Right atrium auricular region (tissue), 2 donors: Measurements from ENCODE around the gene SLC8B1. TPM values are rescaled to one million over a fixed set of nuclear protein-coding genes. Genes with fewer than 3 reads are reported as not detected.
"Not testable (repeated sequence)": the region's sequence is repeated elsewhere in the genome, so short reads cannot be mapped to it uniquely, and the experiment has no call there.

Source experiments
- DNase-seq: peaks from one replicate; pipeline ENCODE4 v3.0.0-alpha.2; 2019; ENCODE audit warnings: low spot score
- H3K27ac ChIP-seq, 2 donors: fragments of 200-600 bp; sonication (generic); 1 replicate in 1 of 2; 2 replicates in 1 of 2; pipeline ENCODE4 v1.5.1; 2016 to 2019
- H3K27me3 ChIP-seq, 2 donors: fragments of 200-600 bp; sonication (generic); one replicate each; pipeline versions ENCODE4 v1.5.1 to v1.6.0; 2017 to 2019
- H3K36me3 ChIP-seq: fragments of 200-600 bp; sonication (generic); one replicate; pipeline ENCODE4 v1.5.1; 2016
- H3K4me1 ChIP-seq, 2 donors: fragments of 200-600 bp; sonication (generic); one replicate each; pipeline versions ENCODE4 v1.5.1 to v1.6.0; 2017 to 2019
- H3K4me3 ChIP-seq, 2 donors: fragments of 200-600 bp; sonication (generic); 1 replicate in 1 of 2; 2 replicates in 1 of 2; pipeline ENCODE4 v1.5.1; 2017 to 2019; ENCODE audit warnings: mild to moderate bottlenecking in 1 of 2, moderate library complexity in 1 of 2
- H3K9me3 ChIP-seq, 2 donors: fragments of 200-600 bp; sonication (generic); one replicate each; pipeline ENCODE4 v1.5.1; 2019
- CTCF ChIP-seq, 2 donors: fragments of 200-600 bp; sonication (generic); IDR thresholded peaks; one replicate each; pipeline ENCODE4 v1.5.1; 2019; ENCODE audit warnings: antibody characterized with exemption in 2 of 2
- total RNA-seq, 2 donors: library from RNA; depleted of rRNA; stranded (reverse); fragments of >200 nt; gene quantifications; one replicate each; pipeline ENCODE4 v1.1.0, GENCODE V29; 2016

Gene SLC8B1
- total RNA-seq, 2 donors from 2014 or later = 17.1 to 18.8 TPM

GRCh38 chr12:113361574-113362370 lies 26.9 kb upstream of the SLC8B1 start:
- Histone ChIP-seq H3K27ac (no peak overlapping the region), H3K4me3 (no peak overlapping the region), H3K4me1 (peaks cover 0 to 35% of the 10 kb centered on the region in 2 donors), H3K27me3 (no peaks in the 10 kb centered on the region), H3K9me3 (no peaks in the 10 kb centered on the region), H3K36me3 (no peaks in the 10 kb centered on the region)
- TF ChIP-seq CTCF (IDR thresholded peaks at IDR 0.05) = no peak
- DNase-seq = peak; percentile 61

GRCh38 chr12:113359939-113360748 lies 25.2 kb upstream of the SLC8B1 start:
- Histone ChIP-seq H3K36me3 (no peaks in the 10 kb centered on the region), H3K4me3 (peak overlapping the region in 1 of 2 donors; percentile 86), H3K27ac (peak overlapping the region; percentile 92 to 94), H3K4me1 (peaks cover 0 to 30% of the 10 kb centered on the region in 2 donors), H3K27me3 (no peaks in the 10 kb centered on the region), H3K9me3 (no peaks in the 10 kb centered on the region)
- DNase-seq = peak; percentile 62
- no peak for TF ChIP-seq CTCF (IDR thresholded peaks at IDR 0.05)

GRCh38 chr12:113359133-113359938 lies 24.4 kb upstream of the SLC8B1 start:
- H3K36me3 ChIP-seq = no peaks in the 10 kb centered on the region
- peak; percentile 72 for DNase-seq
- peak overlapping the region; percentile 77 to 86 for H3K4me3 ChIP-seq
- peaks cover 0 to 30% of the 10 kb centered on the region in 2 donors for H3K4me1 ChIP-seq
- H3K27ac ChIP-seq = peak overlapping the region; percentile 92 to 94
- no peaks in the 10 kb centered on the region for H3K9me3 ChIP-seq
- no peak for TF ChIP-seq CTCF (IDR thresholded peaks at IDR 0.05)
- H3K27me3 ChIP-seq = no peaks in the 10 kb centered on the region

- H3K27me3 ChIP-seq = no peaks in the 10 kb centered on the region
- H3K4me3 ChIP-seq = peak within 1 kb of the TSS; percentile 77 to 86
- peaks cover 0 to 30% of the 10 kb centered on the region in 2 donors for H3K4me1 ChIP-seq
- no peaks in the 10 kb centered on the region for H3K9me3 ChIP-seq
- peak; percentile 96 for DNase-seq
- no peak for TF ChIP-seq CTCF (IDR thresholded peaks at IDR 0.05)
- H3K36me3 ChIP-seq = no peaks in the 10 kb centered on the region
- peak within 1 kb of the TSS; percentile 92 to 94 for H3K27ac ChIP-seq
Observed at GRCh38 chr12:113358381-113359132, 23.6 kb upstream of the SLC8B1 start, which contains the start of gene PLBD2. TSS of gene PLBD2 (plus strand) at chr12:113358587. CDS start at chr12:113358601, 14 bp downstream.

- H3K9me3 ChIP-seq, H3K27me3 ChIP-seq, H3K4me3 ChIP-seq, DNase-seq, H3K36me3 ChIP-seq, H3K27ac ChIP-seq, H3K4me1 ChIP-seq: not testable (repeated sequence)
Observed at GRCh38 chr12:113354192-113354591, 19.3 kb upstream of the SLC8B1 start.
